Neural cell (in vitro differentiated cells): Measurements from ENCODE around the gene PRELP. TPM values are rescaled to one million over a fixed set of nuclear protein-coding genes. Genes with fewer than 3 reads are reported as not detected.

Source experiments
- H2AFZ ChIP-seq: fragments of 200-600, 300-800 bp; sonication (generic), shearing (Covaris generic); 2 replicates; pipeline ENCODE4 v1.6.0; 2014; ENCODE audit warnings: low read depth, mild to moderate bottlenecking, antibody characterized with exemption, low read length, moderate library complexity
- H3F3A ChIP-seq: fragments of 200-600 bp; shearing (Covaris generic); 2 replicates; pipeline ENCODE4 v1.6.1; 2016; ENCODE audit warnings: mild to moderate bottlenecking, moderate library complexity, mixed read lengths, antibody characterized with exemption, low read length; ENCODE audit not compliant: insufficient read depth, poor library complexity, severe bottlenecking
- H3K27ac ChIP-seq: fragments of 200-600, 300-800 bp; sonication (generic), shearing (Covaris generic); 2 replicates; pipeline ENCODE4 v1.5.1; 2014; ENCODE audit warnings: mild to moderate bottlenecking, low read length, moderate library complexity
- H3K27me3 ChIP-seq: fragments of 300-800, 200-600 bp; sonication (generic), shearing (Covaris generic); 2 replicates; pipeline ENCODE4 v1.6.0; 2014; ENCODE audit warnings: mild to moderate bottlenecking, low read depth, low read length, moderate library complexity; ENCODE audit not compliant: insufficient read depth
- H3K36me3 ChIP-seq: fragments of 300-800, 200-600 bp; sonication (generic), shearing (Covaris generic); 2 replicates; pipeline ENCODE4 v1.5.1; 2014; ENCODE audit warnings: mild to moderate bottlenecking, antibody characterized with exemption, low read length, moderate library complexity; ENCODE audit not compliant: insufficient read depth
- H3K4me2 ChIP-seq: fragments of 300-800, 200-600 bp; sonication (generic), shearing (Covaris generic); 2 replicates; pipeline ENCODE4 v1.6.0; 2014; ENCODE audit warnings: mild to moderate bottlenecking, low read length
- H3K4me3 ChIP-seq: fragments of 300-800, 200-600 bp; sonication (generic), shearing (Covaris generic); 2 replicates; pipeline ENCODE4 v1.5.1; 2014; ENCODE audit warnings: mild to moderate bottlenecking, low read length, moderate library complexity
- H3K79me2 ChIP-seq: fragments of 200-600 bp; shearing (Covaris generic); replicated peaks from 2 replicates; pipeline ENCODE4 v1.6.0; 2014; ENCODE audit warnings: mild to moderate bottlenecking, low read length, moderate library complexity; ENCODE audit not compliant: insufficient read depth
- H3K9ac ChIP-seq: fragments of 300-800, 200-600 bp; sonication (generic), shearing (Covaris generic); 2 replicates; pipeline ENCODE4 v1.6.1; 2016; ENCODE audit warnings: mild to moderate bottlenecking, low read length, mixed read lengths
- H3K9me2 ChIP-seq: fragments of 200-600 bp; shearing (Covaris generic); 2 replicates; pipeline ENCODE4 v1.6.1; 2016; ENCODE audit warnings: mild to moderate bottlenecking, low read length, mixed read lengths; ENCODE audit not compliant: insufficient read depth
- H3K9me3 ChIP-seq: fragments of 200-600, 300-800 bp; sonication (generic), shearing (Covaris generic); 2 replicates; pipeline ENCODE4 v1.6.1; 2016; ENCODE audit warnings: mild to moderate bottlenecking, mixed run types, low read length, moderate library complexity, mixed read lengths
- H4K20me1 ChIP-seq: fragments of 200-600 bp; shearing (Covaris generic); 2 replicates; pipeline ENCODE4 v1.6.1; 2016; ENCODE audit warnings: mild to moderate bottlenecking, mixed run types; ENCODE audit not compliant: insufficient read depth
- EP300 ChIP-seq: fragments of 450-650 bp; conservative IDR thresholded peaks from 2 replicates; pipeline ENCODE4 v1.6.1; 2014; ENCODE audit warnings: antibody characterized with exemption, mild to moderate bottlenecking, moderate library complexity; ENCODE audit not compliant: poor library complexity, severe bottlenecking
- EZH2 ChIP-seq: fragments of 200-600, 300-800 bp; shearing (Covaris generic), sonication (generic); IDR thresholded peaks from 2 replicates; pipeline ENCODE4 v1.6.1; 2014; ENCODE audit warnings: antibody characterized with exemption, low read length, borderline replicate concordance, mild to moderate bottlenecking; ENCODE audit not compliant: insufficient read depth, poor library complexity, severe bottlenecking
- MXI1 ChIP-seq: fragments of 450-650 bp; conservative IDR thresholded peaks from 2 replicates; pipeline ENCODE4 v1.6.1; 2014; ENCODE audit warnings: antibody characterized with exemption, mild to moderate bottlenecking; ENCODE audit not compliant: poor library complexity, severe bottlenecking
- POLR2AphosphoS5 ChIP-seq: IDR thresholded peaks from 2 replicates; pipeline ENCODE4 v1.6.1; 2012
- RAD21 ChIP-seq: fragments of 450-650 bp; conservative IDR thresholded peaks from 2 replicates; pipeline ENCODE4 v1.6.1; 2014; ENCODE audit warnings: antibody characterized with exemption, mild to moderate bottlenecking, moderate library complexity
- SMC3 ChIP-seq: fragments of 450-650 bp; conservative IDR thresholded peaks from 2 replicates; pipeline ENCODE4 v1.6.1; 2014; ENCODE audit warnings: antibody characterized with exemption, mild to moderate bottlenecking, moderate library complexity; ENCODE audit not compliant: poor library complexity
- TAF1 ChIP-seq: IDR thresholded peaks from 2 replicates; pipeline ENCODE4 v1.6.1; 2012; ENCODE audit warnings: low read depth
- polyA plus RNA-seq: library from polyadenylated mRNA; depleted of rRNA; stranded (reverse); fragments of >200 nt; gene quantifications from 2 replicates; pipeline ENCODE4 v1.2.3, GENCODE V29; 2014
- TF ChIP-seq, protein P1 (sequence below): IDR thresholded peaks from 2 replicates; pipeline ENCODE4 v1.6.1; 2012; ENCODE audit warnings: borderline replicate concordance
- TF ChIP-seq, protein P2 (sequence below): fragments of 450-650 bp; IDR thresholded peaks from 2 replicates; pipeline ENCODE4 v1.5.1; 2014; ENCODE audit warnings: antibody characterized with exemption, mild to moderate bottlenecking, moderate library complexity; ENCODE audit not compliant: poor library complexity, severe bottlenecking

The PRELP gene
- polyA plus RNA-seq, 1 donor from 2014 or later, result not detected

DNA sequence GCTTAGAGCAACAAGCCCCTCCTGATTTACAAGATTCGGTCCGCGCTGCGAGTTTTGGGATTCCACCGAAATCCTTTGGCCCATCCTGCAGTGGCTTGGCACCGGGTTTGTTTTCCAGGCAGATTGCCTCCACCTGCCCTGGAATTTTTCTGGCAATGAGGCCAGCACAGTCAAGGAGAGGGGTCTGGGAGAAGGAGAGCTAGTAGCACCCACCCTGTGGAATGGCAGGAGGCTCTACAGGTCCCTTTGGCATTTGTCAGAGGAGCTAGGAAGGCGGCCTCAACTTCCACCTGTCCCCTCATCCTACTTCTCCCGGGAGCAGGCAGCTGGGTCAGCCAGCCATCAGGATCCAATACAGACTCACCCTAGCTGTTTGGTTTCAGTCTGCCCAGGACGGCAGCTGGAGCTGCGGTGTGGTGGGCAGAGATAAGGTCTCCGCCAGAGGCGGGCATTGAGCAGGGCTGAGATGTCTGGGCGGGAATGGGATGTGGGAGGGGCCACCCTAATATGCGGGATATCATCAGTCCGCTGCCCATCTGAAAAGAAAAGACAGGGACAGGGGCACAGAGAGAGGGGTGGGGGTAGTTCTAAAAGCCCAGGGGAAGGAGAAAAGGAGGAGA, 37.8 kb upstream of the PRELP start:
- Histone ChIP-seq H3K27ac (no peak overlapping the region), H3K4me3 (no peak overlapping the region), H3K36me3 (no peaks in the 10 kb centered on the region), H3K9ac (no peak overlapping the region), H3K79me2 (no peaks in the 10 kb centered on the region), H4K20me1 (no peaks in the 10 kb centered on the region), H3K9me2 (no peaks in the 10 kb centered on the region), H3K27me3 (no peaks in the 10 kb centered on the region), H3F3A (no peaks in the 10 kb centered on the region), H3K9me3 (no peaks in the 10 kb centered on the region), H3K4me2 (no peak overlapping the region), H2AFZ (no peak overlapping the region)
- no peak for TF ChIP-seq POLR2AphosphoS5
- TF ChIP-seq TAF1, result no peak
- TF ChIP-seq MXI1, result no peak
- TF ChIP-seq, protein P1, sequence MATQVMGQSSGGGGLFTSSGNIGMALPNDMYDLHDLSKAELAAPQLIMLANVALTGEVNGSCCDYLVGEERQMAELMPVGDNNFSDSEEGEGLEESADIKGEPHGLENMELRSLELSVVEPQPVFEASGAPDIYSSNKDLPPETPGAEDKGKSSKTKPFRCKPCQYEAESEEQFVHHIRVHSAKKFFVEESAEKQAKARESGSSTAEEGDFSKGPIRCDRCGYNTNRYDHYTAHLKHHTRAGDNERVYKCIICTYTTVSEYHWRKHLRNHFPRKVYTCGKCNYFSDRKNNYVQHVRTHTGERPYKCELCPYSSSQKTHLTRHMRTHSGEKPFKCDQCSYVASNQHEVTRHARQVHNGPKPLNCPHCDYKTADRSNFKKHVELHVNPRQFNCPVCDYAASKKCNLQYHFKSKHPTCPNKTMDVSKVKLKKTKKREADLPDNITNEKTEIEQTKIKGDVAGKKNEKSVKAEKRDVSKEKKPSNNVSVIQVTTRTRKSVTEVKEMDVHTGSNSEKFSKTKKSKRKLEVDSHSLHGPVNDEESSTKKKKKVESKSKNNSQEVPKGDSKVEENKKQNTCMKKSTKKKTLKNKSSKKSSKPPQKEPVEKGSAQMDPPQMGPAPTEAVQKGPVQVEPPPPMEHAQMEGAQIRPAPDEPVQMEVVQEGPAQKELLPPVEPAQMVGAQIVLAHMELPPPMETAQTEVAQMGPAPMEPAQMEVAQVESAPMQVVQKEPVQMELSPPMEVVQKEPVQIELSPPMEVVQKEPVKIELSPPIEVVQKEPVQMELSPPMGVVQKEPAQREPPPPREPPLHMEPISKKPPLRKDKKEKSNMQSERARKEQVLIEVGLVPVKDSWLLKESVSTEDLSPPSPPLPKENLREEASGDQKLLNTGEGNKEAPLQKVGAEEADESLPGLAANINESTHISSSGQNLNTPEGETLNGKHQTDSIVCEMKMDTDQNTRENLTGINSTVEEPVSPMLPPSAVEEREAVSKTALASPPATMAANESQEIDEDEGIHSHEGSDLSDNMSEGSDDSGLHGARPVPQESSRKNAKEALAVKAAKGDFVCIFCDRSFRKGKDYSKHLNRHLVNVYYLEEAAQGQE, result no peak
- TF ChIP-seq, protein P2, sequence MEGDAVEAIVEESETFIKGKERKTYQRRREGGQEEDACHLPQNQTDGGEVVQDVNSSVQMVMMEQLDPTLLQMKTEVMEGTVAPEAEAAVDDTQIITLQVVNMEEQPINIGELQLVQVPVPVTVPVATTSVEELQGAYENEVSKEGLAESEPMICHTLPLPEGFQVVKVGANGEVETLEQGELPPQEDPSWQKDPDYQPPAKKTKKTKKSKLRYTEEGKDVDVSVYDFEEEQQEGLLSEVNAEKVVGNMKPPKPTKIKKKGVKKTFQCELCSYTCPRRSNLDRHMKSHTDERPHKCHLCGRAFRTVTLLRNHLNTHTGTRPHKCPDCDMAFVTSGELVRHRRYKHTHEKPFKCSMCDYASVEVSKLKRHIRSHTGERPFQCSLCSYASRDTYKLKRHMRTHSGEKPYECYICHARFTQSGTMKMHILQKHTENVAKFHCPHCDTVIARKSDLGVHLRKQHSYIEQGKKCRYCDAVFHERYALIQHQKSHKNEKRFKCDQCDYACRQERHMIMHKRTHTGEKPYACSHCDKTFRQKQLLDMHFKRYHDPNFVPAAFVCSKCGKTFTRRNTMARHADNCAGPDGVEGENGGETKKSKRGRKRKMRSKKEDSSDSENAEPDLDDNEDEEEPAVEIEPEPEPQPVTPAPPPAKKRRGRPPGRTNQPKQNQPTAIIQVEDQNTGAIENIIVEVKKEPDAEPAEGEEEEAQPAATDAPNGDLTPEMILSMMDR, result no peak
- TF ChIP-seq EZH2, result no peak
- no peak for TF ChIP-seq RAD21
- no peak for TF ChIP-seq SMC3
- TF ChIP-seq EP300, result no peak

DNA sequence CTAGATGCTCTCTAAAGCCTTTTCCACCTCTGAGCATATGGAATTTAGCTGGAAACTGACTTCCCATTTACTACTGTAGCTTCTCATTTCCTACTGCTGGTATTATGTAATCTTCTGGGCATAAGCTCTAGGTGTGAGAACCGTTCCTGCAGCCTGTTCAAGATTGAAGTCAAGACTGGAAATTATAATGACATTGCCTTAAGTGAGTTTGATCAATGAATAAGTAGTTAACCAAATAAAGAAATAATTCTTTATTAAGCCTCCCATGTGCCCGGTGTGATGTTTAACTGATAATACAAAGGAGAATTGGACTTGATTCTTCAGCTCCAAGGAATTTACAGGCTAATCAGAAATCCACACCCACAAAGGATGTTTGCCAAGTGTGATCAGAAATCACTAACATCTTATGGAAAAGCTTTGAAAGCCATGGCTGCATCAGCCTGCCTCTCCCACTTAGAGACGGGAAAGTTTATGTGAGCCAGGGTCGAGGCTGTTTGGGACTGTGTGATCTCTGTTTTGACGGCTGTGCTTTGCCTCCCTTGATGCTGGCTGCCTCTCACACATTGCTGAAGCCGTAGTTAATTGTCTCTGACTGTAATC, 36.4 kb upstream of the PRELP start:
- Histone ChIP-seq H3K4me3 (no peak overlapping the region), H3K79me2 (no peaks in the 10 kb centered on the region), H3K9me3 (no peaks in the 10 kb centered on the region), H3F3A (no peaks in the 10 kb centered on the region), H3K27ac (no peak overlapping the region), H3K9ac (no peak overlapping the region), H4K20me1 (no peaks in the 10 kb centered on the region), H3K27me3 (no peaks in the 10 kb centered on the region), H3K4me2 (no peak overlapping the region), H3K36me3 (no peaks in the 10 kb centered on the region), H2AFZ (no peak overlapping the region), H3K9me2 (no peaks in the 10 kb centered on the region)
- TF ChIP-seq EZH2, result no peak
- no peak for TF ChIP-seq RAD21
- TF ChIP-seq, protein P2, result no peak
- TF ChIP-seq MXI1, result no peak
- no peak for TF ChIP-seq EP300
- TF ChIP-seq SMC3, result no peak
- TF ChIP-seq POLR2AphosphoS5, result no peak
- TF ChIP-seq TAF1, result no peak
- TF ChIP-seq, protein P1, result no peak
